SK-N-SH (cell line): ENCODE results near the gene ADRA1B. TPM values are rescaled to one million over a fixed set of nuclear protein-coding genes. Genes with fewer than 3 reads are reported as not detected.

Experiments used
- CTCF ChIA-PET: fragments of 300-600, 350-600 bp; formaldehyde crosslinking; extraction: SDS; loops from one replicate; lab custom pipeline; 2021; lab: Yijun Ruan, JAX
- POLR2A ChIA-PET: fragments of 350-600 bp; sonication (Branson Sonifier 250); formaldehyde crosslinking; extraction: SDS; loops from one replicate; lab custom pipeline; 2020; ENCODE audit warnings: antibody characterized with exemption, inconsistent platforms; lab: Yijun Ruan, JAX
- DNase-seq: peaks from one replicate; pipeline ENCODE4 v3.0.0; 2012
- H2AFZ ChIP-seq: fragments of 200-600 bp; sonication (generic); 2 replicates; pipeline ENCODE4 v1.8.1; 2016; ENCODE audit warnings: antibody characterized with exemption, mild to moderate bottlenecking, low read depth
- H3F3A ChIP-seq: fragments of 200-600 bp; sonication (generic); replicated peaks from 2 replicates; pipeline ENCODE3; 2016; ENCODE audit warnings: antibody characterized with exemption, mild to moderate bottlenecking; ENCODE audit not compliant: insufficient read depth
- H3K27ac ChIP-seq, 2 experiments: fragments of 200-500 bp in 1 of 2; fragments of 200-600 bp in 1 of 2; sonication (Bioruptor generic) in 1 of 2; sonication (generic), shearing (Covaris generic) in 1 of 2; 2 replicates each; pipeline versions ENCODE4 v1.5.1 to v1.6.1; 2014 to 2016; ENCODE audit warnings: low read depth in 2 of 2, inconsistent platforms in 1 of 2, low read length in 1 of 2, mild to moderate bottlenecking in 1 of 2, mixed read lengths in 1 of 2
- H3K27me3 ChIP-seq: fragments of 200-600 bp; sonication (generic), shearing (Covaris generic); 2 replicates; pipeline ENCODE4 v1.6.1; 2016; ENCODE audit warnings: mixed run types; ENCODE audit not compliant: insufficient read depth
- H3K36me3 ChIP-seq, 2 experiments: fragments of 200-500 bp in 1 of 2; fragments of 200-600 bp in 1 of 2; sonication (Bioruptor generic) in 1 of 2; sonication (generic) in 1 of 2; replicated peaks in 1 of 2; 2 replicates each; pipeline versions ENCODE3 to v1.5.1; 2014 to 2016; ENCODE audit warnings: low read length in 1 of 2, mild to moderate bottlenecking in 1 of 2; ENCODE audit not compliant: insufficient read depth in 2 of 2, control insufficient read depth in 1 of 2
- H3K4me1 ChIP-seq, 2 experiments: fragments of 200-500 bp in 1 of 2; fragments of 200-600 bp in 1 of 2; sonication (Bioruptor generic) in 1 of 2; sonication (generic), shearing (Covaris generic) in 1 of 2; 2 replicates each; pipeline versions ENCODE4 v1.5.1 to v1.6.1; 2014 to 2016; ENCODE audit warnings: low read depth in 1 of 2, low read length in 1 of 2, mixed run types in 1 of 2; ENCODE audit not compliant: insufficient read depth in 2 of 2, control insufficient read depth in 1 of 2
- H3K4me2 ChIP-seq: fragments of 200-600 bp; sonication (generic), shearing (Covaris generic); 2 replicates; pipeline ENCODE4 v1.6.1; 2017; ENCODE audit warnings: mixed run types
- H3K4me3 ChIP-seq, 2 experiments: fragments of 200-500 bp in 1 of 2; fragments of 200-600 bp in 1 of 2; sonication (Bioruptor generic) in 1 of 2; sonication (generic), shearing (Covaris generic) in 1 of 2; 2 replicates each; pipeline versions ENCODE4 v1.5.1 to v1.8.1; 2014 to 2016; ENCODE audit warnings: low read depth in 2 of 2, inconsistent platforms in 1 of 2, low read length in 1 of 2, mild to moderate bottlenecking in 1 of 2, mixed read lengths in 1 of 2, moderate library complexity in 1 of 2
- H3K79me2 ChIP-seq: fragments of 200-600 bp; sonication (generic); 2 replicates; pipeline ENCODE4 v1.8.1; 2017; ENCODE audit warnings: mild to moderate bottlenecking; ENCODE audit not compliant: insufficient read depth
- H3K9ac ChIP-seq: fragments of 200-600 bp; sonication (generic); 2 replicates; pipeline ENCODE4 v1.6.1; 2017; ENCODE audit warnings: mixed run types
- H3K9me2 ChIP-seq: fragments of 200-600 bp; sonication (generic); 2 replicates; pipeline ENCODE4 v1.6.1; 2017; ENCODE audit warnings: mixed run types
- H3K9me3 ChIP-seq: fragments of 200-600 bp; sonication (generic); 2 replicates; pipeline ENCODE4 v1.6.1; 2017; ENCODE audit warnings: mixed run types, mild to moderate bottlenecking, moderate library complexity
- H4K20me1 ChIP-seq: fragments of 200-600 bp; sonication (generic); 2 replicates; pipeline ENCODE4 v1.6.1; 2017; ENCODE audit warnings: mild to moderate bottlenecking, mixed run types; ENCODE audit not compliant: insufficient read depth
- FOSL2 ChIP-seq: IDR thresholded peaks from 2 replicates; pipeline ENCODE4 v1.4.0; 2012; ENCODE audit warnings: low read depth, mild to moderate bottlenecking, moderate library complexity, borderline replicate concordance
- FOXJ3 ChIP-seq: sonication (generic); formaldehyde crosslinking; IDR thresholded peaks from 2 replicates; pipeline ENCODE4 v1.5.1; 2020; ENCODE audit warnings: mild to moderate bottlenecking, missing genetic modification reagents
- FOXM1 ChIP-seq: IDR thresholded peaks from 2 replicates; pipeline ENCODE4 v1.4.0; 2012; ENCODE audit warnings: low read depth, mild to moderate bottlenecking
- MEF2A ChIP-seq: IDR thresholded peaks from 2 replicates; pipeline ENCODE4 v1.4.0; 2012; ENCODE audit warnings: low read depth, borderline replicate concordance
- MXI1 ChIP-seq: IDR thresholded peaks from 2 replicates; pipeline ENCODE4 v1.6.1; 2012; ENCODE audit warnings: mild to moderate bottlenecking, low read depth, low read length, improper control_type of control experiment
- NFIC ChIP-seq: IDR thresholded peaks from 2 replicates; pipeline ENCODE4 v1.4.0; 2012; ENCODE audit warnings: borderline replicate concordance
- NRF1 ChIP-seq: IDR thresholded peaks from 2 replicates; pipeline ENCODE4 v1.6.1; 2012; ENCODE audit warnings: low read depth, mild to moderate bottlenecking, low read length
- POLR2AphosphoS5 ChIP-seq: IDR thresholded peaks from 2 replicates; pipeline ENCODE4 v1.6.1; 2012; ENCODE audit warnings: low read depth, low read length
- RAD21 ChIP-seq: IDR thresholded peaks from 2 replicates; pipeline ENCODE4 v1.6.1; 2012; ENCODE audit warnings: mild to moderate bottlenecking, low read length
- TAF1 ChIP-seq: IDR thresholded peaks from 2 replicates; pipeline ENCODE4 v1.6.1; 2012; ENCODE audit warnings: low read depth, mild to moderate bottlenecking, low read length, moderate library complexity, borderline replicate concordance
- TCF12 ChIP-seq: IDR thresholded peaks from 2 replicates; pipeline ENCODE4 v1.4.0; 2012
- TEAD4 ChIP-seq: IDR thresholded peaks from 2 replicates; pipeline ENCODE4 v1.4.0; 2012; ENCODE audit warnings: mild to moderate bottlenecking, borderline replicate concordance; ENCODE audit not compliant: insufficient read depth
- WGBS: methylation state at CpG from one replicate; pipeline ENCODE4 v1.1.6; 2017; ENCODE audit warnings: low lambda C conversion rate; 5-methylcytosine and 5-hydroxymethylcytosine counted together
- polyA plus RNA-seq, 3 experiments: library from polyadenylated mRNA; depleted of rRNA; stranded (reverse); fragments of >200 nt; gene quantifications; 2 replicates each; pipeline ENCODE4 v1.2.3, GENCODE V29; 2012
- TF ChIP-seq, protein P1 (sequence below): IDR thresholded peaks from 2 replicates; pipeline ENCODE4 v1.4.0; 2012; ENCODE audit warnings: low read depth, borderline replicate concordance
- TF ChIP-seq, protein P2 (sequence below): fragments of 200-600 bp; sonication (generic); IDR thresholded peaks from 2 replicates; pipeline ENCODE4 v1.6.1; 2017; ENCODE audit warnings: antibody characterized with exemption, mild to moderate bottlenecking, moderate library complexity
- TF ChIP-seq, protein P3 (sequence below): fragments of 150-350 bp; IDR thresholded peaks from 2 replicates; pipeline ENCODE4 v1.6.1; 2017; ENCODE audit warnings: antibody characterized with exemption, low read length, low read depth, borderline replicate concordance

Gene ADRA1B
- polyA plus RNA-seq, 1 of the 3 experiments (the other 2 are of a cell fraction) = 2.2 TPM

DNA sequence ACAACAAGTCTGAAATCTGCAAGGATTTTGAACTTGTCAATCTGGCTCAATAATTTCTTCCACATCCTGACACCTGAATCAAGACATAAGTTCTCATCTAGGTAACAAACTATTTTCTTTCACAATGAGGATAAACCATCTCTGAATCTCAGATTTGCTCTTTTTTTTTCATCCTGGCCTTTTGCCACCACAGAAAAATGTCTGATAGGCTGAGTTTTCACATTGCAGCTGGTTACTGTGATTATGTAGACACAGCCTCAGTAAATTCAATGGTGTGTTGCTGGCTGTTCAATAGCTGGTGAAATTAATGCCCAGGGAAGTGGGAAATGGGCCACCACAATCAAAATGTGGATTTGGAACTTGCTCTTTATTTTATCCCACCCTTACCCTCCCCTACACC, 2.8 kb upstream of the ADRA1B start:
- Histone ChIP-seq H3K4me1 (peaks cover 6 to 25% of the 10 kb centered on the region in 2 experiments; a peak in 3 of 4 replicates), H4K20me1 (no peaks in the 10 kb centered on the region), H3K27me3 (no peaks in the 10 kb centered on the region), H3F3A (peaks cover 25% of the 10 kb centered on the region), H3K9me3 (no peaks in the 10 kb centered on the region), H2AFZ (peak overlapping the region; percentile 26; the same call in 1 of the 2 replicates), H3K9me2 (no peaks in the 10 kb centered on the region), H3K36me3 (no peaks in the 10 kb centered on the region), H3K4me3 (no peak overlapping the region), H3K27ac (peak overlapping the region in 1 of 2 experiments; percentile 74; a peak in 3 of 4 replicates), H3K9ac (peak overlapping the region; percentile 16; the same call in 1 of the 2 replicates), H3K79me2 (peaks cover 17% of the 10 kb centered on the region; the same call in 1 of the 2 replicates), H3K4me2 (peak overlapping the region; percentile 45)
- POLR2A ChIA-PET = interaction anchor here (0.6 kb wide), 1 partner anchor 39 kb away, joined by 3 read pairs; no protein-coding TSS in a partner anchor
- CTCF ChIA-PET = no interaction called here
- no peak for DNase-seq
- TF ChIP-seq NFIC (peak; percentile 18; the same call in 1 of the 2 replicates), TCF12 (no peak)

DNA sequence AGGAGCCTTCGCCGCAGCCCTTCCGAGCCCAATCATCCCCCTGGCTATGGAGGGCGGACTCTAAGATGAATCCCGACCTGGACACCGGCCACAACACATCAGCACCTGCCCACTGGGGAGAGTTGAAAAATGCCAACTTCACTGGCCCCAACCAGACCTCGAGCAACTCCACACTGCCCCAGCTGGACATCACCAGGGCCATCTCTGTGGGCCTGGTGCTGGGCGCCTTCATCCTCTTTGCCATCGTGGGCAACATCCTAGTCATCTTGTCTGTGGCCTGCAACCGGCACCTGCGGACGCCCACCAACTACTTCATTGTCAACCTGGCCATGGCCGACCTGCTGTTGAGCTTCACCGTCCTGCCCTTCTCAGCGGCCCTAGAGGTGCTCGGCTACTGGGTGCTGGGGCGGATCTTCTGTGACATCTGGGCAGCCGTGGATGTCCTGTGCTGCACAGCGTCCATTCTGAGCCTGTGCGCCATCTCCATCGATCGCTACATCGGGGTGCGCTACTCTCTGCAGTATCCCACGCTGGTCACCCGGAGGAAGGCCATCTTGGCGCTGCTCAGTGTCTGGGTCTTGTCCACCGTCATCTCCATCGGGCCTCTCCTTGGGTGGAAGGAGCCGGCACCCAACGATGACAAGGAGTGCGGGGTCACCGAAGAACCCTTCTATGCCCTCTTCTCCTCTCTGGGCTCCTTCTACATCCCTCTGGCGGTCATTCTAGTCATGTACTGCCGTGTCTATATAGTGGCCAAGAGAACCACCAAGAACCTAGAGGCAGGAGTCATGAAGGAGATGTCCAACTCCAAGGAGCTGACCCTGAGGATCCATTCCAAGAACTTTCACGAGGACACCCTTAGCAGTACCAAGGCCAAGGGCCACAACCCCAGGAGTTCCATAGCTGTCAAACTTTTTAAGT, 819 bp downstream of the ADRA1B start:
- Histone ChIP-seq H3F3A (peaks cover 19% of the 10 kb centered on the region), H3K9ac (peak overlapping the region; percentile 56), H3K36me3 (no peaks in the 10 kb centered on the region), H3K79me2 (peaks cover 40% of the 10 kb centered on the region; the same call in 1 of the 2 replicates), H3K9me2 (no peaks in the 10 kb centered on the region), H3K4me2 (peak overlapping the region; percentile 80), H3K4me3 (peak overlapping the region; percentile 46 to 69), H2AFZ (peak overlapping the region; percentile 42), H3K9me3 (no peaks in the 10 kb centered on the region), H3K27ac (0 out of 4 replicates have a peak overlapping the region, but pooled peaks of 1 of the 2 experiments have one; percentile 7), H3K27me3 (no peaks in the 10 kb centered on the region), H4K20me1 (no peaks in the 10 kb centered on the region), H3K4me1 (peaks cover 6 to 34% of the 10 kb centered on the region in 2 experiments; a peak in 3 of 4 replicates)
- TF ChIP-seq MEF2A (no peak), FOSL2 (peak; percentile 3; the same call in 1 of the 2 replicates)
- ChIA-PET POLR2A (no interaction called here), CTCF (interaction anchor here (0.7 to 1.5 kb wide), 7 partner anchors 11 to 299 kb away, joined by 3 to 6 read pairs (median 3); no protein-coding TSS in a partner anchor)
- DNase-seq = no peak
- WGBS = 95% methylated on average over 23 of the region's 36 CpGs

DNA sequence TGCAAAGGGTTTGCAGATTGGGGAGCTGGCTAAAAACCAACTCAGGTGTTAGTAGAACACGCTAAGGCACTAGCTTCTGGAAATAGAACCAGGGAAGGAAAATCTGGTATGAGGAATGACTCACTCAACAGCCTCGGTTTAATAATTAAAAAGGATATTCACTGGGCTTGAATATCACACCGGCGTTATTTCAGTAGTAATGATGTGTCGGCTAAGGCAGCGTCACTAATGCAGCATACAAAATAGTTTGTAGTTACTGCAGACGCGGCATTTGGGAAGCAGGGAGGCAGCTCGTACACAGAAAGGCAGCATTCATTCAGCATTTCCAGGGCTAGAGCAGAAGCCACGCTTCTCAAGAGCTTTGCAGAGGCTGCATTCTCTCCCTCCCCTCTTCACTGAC, 1.7 kb downstream of the ADRA1B start:
- Histone ChIP-seq H3K79me2 (peaks cover 47% of the 10 kb centered on the region; the same call in 1 of the 2 replicates), H3K9me3 (no peaks in the 10 kb centered on the region), H3F3A (peaks cover 13% of the 10 kb centered on the region), H3K4me3 (peak overlapping the region in 1 of 2 experiments; percentile 69; a peak in 2 of 4 replicates), H3K4me1 (peaks cover 6 to 25% of the 10 kb centered on the region in 2 experiments; a peak in 2 of 4 replicates), H3K27me3 (no peaks in the 10 kb centered on the region), H3K9ac (no peak overlapping the region), H3K27ac (no peak overlapping the region), H3K4me2 (peak overlapping the region; percentile 80), H4K20me1 (no peaks in the 10 kb centered on the region), H3K36me3 (no peaks in the 10 kb centered on the region), H3K9me2 (no peaks in the 10 kb centered on the region), H2AFZ (no peak overlapping the region)
- CTCF ChIA-PET = interaction anchor here (1.4 to 1.5 kb wide), 3 partner anchors 10 to 70 kb away, joined by 3 to 6 read pairs (median 3); no protein-coding TSS in a partner anchor
- POLR2A ChIA-PET = interaction anchor here (0.6 kb wide), 1 partner anchor 472 kb away, joined by 3 read pairs; no protein-coding TSS in a partner anchor
- 80% methylated on average over 10 of the region's 10 CpGs for WGBS
- DNase-seq = no peak
- no peak for TF ChIP-seq NRF1
- TF ChIP-seq, protein P1, sequence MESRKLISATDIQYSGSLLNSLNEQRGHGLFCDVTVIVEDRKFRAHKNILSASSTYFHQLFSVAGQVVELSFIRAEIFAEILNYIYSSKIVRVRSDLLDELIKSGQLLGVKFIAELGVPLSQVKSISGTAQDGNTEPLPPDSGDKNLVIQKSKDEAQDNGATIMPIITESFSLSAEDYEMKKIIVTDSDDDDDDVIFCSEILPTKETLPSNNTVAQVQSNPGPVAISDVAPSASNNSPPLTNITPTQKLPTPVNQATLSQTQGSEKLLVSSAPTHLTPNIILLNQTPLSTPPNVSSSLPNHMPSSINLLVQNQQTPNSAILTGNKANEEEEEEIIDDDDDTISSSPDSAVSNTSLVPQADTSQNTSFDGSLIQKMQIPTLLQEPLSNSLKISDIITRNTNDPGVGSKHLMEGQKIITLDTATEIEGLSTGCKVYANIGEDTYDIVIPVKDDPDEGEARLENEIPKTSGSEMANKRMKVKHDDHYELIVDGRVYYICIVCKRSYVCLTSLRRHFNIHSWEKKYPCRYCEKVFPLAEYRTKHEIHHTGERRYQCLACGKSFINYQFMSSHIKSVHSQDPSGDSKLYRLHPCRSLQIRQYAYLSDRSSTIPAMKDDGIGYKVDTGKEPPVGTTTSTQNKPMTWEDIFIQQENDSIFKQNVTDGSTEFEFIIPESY = no peak
- no peak for TF ChIP-seq MEF2A
- TF ChIP-seq FOXJ3 (CRISPR knock-in tag) = no peak
- TF ChIP-seq TAF1 = no peak
- TF ChIP-seq TEAD4 = no peak
- TF ChIP-seq FOXM1 = no peak
- TF ChIP-seq RAD21 = no peak
- TF ChIP-seq, protein P2, sequence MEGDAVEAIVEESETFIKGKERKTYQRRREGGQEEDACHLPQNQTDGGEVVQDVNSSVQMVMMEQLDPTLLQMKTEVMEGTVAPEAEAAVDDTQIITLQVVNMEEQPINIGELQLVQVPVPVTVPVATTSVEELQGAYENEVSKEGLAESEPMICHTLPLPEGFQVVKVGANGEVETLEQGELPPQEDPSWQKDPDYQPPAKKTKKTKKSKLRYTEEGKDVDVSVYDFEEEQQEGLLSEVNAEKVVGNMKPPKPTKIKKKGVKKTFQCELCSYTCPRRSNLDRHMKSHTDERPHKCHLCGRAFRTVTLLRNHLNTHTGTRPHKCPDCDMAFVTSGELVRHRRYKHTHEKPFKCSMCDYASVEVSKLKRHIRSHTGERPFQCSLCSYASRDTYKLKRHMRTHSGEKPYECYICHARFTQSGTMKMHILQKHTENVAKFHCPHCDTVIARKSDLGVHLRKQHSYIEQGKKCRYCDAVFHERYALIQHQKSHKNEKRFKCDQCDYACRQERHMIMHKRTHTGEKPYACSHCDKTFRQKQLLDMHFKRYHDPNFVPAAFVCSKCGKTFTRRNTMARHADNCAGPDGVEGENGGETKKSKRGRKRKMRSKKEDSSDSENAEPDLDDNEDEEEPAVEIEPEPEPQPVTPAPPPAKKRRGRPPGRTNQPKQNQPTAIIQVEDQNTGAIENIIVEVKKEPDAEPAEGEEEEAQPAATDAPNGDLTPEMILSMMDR = no peak
- no peak for TF ChIP-seq MXI1
- no peak for TF ChIP-seq POLR2AphosphoS5
- TF ChIP-seq, protein P3, sequence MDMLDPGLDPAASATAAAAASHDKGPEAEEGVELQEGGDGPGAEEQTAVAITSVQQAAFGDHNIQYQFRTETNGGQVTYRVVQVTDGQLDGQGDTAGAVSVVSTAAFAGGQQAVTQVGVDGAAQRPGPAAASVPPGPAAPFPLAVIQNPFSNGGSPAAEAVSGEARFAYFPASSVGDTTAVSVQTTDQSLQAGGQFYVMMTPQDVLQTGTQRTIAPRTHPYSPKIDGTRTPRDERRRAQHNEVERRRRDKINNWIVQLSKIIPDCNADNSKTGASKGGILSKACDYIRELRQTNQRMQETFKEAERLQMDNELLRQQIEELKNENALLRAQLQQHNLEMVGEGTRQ = no peak
